Stimulated activated CD8-positive, alpha-beta memory T cell treated with anti-CD3 and anti-CD28 coated beads, Interleukin-15, amount 100 ng/mL, for 24 hours (primary cell): ENCODE results near the gene GNL3L.
"Not testable (repeated sequence)": the region's sequence is repeated elsewhere in the genome, so short reads cannot be mapped to it uniquely, and the experiment has no call there.

Experiments used
- DNase-seq: peaks from one replicate; pipeline ENCODE4 v3.0.0-alpha.2; 2020; ENCODE audit warnings: low read depth

The GNL3L gene

GRCh38 chrX:54561622-54562021, 31.6 kb downstream of the GNL3L start:
- DNase-seq, result no peak

- DNase-seq, result no peak
Observed at GRCh38 chrX:54564936-54565335, 34.9 kb downstream of the GNL3L start.

GRCh38 chrX:54570332-54570731, 40.3 kb downstream of the GNL3L start:
- DNase-seq, result no peak

GRCh38 chrX:54572641-54573040, 42.6 kb downstream of the GNL3L start:
- not testable (repeated sequence) for DNase-seq

GRCh38 chrX:54597728-54598127, 67.7 kb downstream of the GNL3L start:
- no peak for DNase-seq

- DNase-seq, result no peak
Observed at GRCh38 chrX:54602563-54602962, 72.5 kb downstream of the GNL3L start.
